Amniotic epithelial cell (primary cell): Measurements from ENCODE around the gene NSD2.
"Not testable (repeated sequence)": the region's sequence is repeated elsewhere in the genome, so short reads cannot be mapped to it uniquely, and the experiment has no call there.

ENCODE experiments used
- DNase-seq: peaks from one replicate; pipeline ENCODE4 v3.0.0-alpha.2; 2010; ENCODE audit warnings: low read depth

The NSD2 gene

DNA sequence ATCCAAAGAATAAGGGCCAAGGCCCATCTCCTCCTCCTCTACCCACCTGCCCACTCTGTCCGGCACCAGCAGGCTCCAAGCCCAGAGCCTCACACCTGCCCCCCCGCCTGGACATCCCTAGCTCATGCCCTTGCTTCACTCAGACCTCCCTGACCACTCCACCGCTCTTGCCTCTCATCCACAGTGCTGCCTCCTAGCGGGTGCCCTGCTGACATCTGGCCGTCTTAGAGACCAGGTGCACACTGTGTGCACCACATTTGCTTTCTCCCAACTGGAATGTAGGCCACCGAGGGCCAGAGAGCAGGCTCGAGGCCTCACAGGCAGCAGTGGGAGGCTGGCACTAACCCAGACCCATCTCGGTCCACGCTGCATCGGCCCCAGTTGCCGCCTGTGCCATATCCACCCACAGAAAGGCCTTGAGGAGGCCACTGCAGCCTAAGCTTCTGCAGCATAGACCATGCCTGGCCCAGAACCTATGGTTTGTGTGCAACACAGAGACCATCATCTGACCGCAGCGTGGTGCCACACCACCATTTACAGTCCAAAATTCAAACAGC, 28.8 kb upstream of the NSD2 start:
- DNase-seq: no peak

DNA sequence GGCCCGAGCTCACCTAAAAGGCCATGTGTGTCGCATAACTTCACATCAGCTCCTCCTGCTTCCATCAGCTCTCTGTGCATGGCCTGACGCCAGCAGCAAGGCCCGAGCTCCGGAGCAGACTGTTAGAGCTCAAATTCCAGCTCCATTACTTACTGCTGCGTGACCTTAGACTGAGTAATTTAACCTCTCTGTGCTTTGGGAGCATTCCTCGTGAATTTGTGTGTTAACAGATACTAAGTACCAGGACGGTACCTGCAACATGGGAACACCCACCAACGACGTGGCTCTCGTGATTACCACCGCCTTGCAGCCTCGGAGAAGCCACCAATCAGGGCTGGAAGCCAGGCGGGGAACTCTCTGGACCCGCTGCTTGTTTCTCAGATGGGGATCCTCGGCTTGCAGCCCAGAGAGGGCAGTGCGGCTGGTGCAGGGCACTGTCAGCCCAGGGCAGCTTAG, 28.2 kb upstream of the NSD2 start:
- DNase-seq: peak; percentile 92

- DNase-seq: peak; percentile 76
These were observed 27.3 kb upstream of the NSD2 start for GRCh38 chr4:1843852-1844251.

- not testable (repeated sequence) for DNase-seq
These were observed 26.6 kb upstream of the NSD2 start for GRCh38 chr4:1844618-1845017.

- no peak for DNase-seq
These were observed 24.6 kb upstream of the NSD2 start for GRCh38 chr4:1846580-1846979.

- no peak for DNase-seq
These were observed 20.9 kb upstream of the NSD2 start for GRCh38 chr4:1850276-1850675.

GRCh38 chr4:1851160-1851559, 20.0 kb upstream of the NSD2 start:
- peak; percentile 23 for DNase-seq

- peak; percentile 75 for DNase-seq
These were observed 19.4 kb upstream of the NSD2 start for GRCh38 chr4:1851575-1852410.

- no peak for DNase-seq
These were observed 18.1 kb upstream of the NSD2 start for GRCh38 chr4:1852904-1853623.

GRCh38 chr4:1854752-1855151, 16.4 kb upstream of the NSD2 start:
- no peak for DNase-seq

DNA sequence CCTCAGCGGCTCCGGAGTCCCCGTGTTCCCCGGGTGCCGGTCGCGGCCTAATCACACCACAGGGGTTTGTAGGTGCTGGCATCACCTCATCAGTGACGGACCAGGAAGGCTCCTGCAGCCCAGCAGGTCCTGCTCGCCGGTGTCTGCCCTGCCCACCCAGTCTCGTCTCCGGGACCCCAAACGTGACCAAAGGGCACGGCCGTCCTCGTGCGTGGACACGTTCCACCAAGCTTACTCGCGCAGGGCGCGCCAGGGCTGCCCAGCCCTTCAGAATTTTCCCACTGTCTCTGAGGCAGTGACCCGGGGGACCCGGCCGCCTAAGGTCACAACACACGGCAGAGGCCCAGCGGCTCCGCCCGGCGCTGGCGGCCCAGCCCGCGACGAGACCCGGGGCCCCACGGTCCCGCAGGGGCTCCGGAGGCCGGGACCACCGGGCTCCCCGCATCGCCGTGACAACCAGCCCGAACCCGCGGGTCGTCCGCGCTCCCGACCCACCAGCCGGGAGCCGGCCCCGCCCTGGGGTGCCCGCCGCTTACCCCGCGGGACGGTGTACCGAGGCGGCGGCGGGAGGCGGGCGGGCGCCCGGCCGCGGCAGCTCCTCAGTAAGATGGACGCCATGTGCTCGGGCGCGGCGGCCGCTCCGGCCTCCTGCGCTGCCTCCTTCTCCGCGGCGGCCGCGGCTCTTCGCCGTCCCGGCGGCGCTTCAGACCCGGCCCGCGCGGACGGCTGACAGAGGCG, 15.7 kb upstream of the NSD2 start:
- DNase-seq: no peak

GRCh38 chr4:1856071-1856942, 14.9 kb upstream of the NSD2 start, which contains the start of gene LETM1:
Gene LETM1, minus strand, starts transcription at chr4:1856156. Its CDS starts 206 bp downstream, at chr4:1855950.
- DNase-seq: peak; percentile 96

DNA sequence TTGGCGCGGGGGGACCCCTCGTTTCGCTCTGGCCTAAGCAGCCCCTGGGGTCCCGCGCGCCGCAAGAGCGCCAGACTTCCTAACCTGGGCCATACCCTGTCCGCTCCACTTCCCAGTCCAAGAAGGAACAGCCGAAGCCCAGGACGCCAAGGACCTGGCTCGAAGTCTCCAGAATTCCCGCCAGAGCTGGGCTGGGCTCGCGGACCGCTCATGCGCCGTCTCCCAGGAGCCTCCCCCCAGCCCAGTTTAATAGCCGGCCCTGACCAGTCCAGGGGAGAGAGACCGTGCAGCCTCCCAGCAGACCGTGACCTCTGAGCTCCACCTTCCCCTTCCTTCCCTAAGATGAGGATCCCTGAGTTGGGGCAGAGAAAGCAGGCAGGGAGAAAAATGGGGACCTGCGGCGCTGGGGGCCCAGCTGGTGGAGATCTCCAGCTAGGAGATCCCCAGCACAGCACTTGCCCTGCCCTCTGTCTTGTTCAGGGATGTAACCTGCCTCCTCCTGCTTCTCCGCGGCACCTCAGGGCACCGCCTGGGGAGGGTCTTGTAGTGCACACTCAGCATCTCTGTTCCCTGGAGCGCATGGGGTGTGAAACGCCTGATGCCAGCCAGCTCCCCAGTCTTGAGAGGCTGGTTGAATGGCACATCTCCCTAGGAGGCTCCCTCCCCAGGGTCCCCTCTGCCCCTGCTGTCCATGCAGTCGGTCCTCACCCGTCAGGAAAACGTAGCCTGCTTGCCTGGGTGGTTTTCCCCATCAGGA, 14.1 kb upstream of the NSD2 start:
- DNase-seq: no peak

DNA sequence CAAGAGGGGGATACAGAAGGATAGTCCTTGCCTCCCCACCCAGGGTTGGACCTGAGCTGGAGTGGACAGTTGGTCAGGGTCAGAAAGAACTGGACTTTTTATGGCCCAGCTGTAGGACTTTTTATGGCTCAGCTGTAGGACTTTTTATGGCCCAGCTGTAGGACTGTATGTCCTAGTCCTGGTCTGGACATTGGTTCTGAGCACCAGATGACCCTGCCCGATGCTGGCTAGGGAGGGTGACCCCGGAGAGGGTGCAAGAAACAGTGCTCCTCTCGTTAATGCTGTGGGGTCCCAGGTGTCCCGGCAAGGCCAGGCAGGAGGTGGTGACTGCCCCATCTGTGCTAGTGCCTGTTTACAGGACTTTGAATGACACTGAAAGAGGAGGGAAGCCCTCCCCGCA, 13.3 kb upstream of the NSD2 start:
- DNase-seq: no peak

GRCh38 chr4:1859389-1859753, 11.8 kb upstream of the NSD2 start:
- no peak for DNase-seq

DNA sequence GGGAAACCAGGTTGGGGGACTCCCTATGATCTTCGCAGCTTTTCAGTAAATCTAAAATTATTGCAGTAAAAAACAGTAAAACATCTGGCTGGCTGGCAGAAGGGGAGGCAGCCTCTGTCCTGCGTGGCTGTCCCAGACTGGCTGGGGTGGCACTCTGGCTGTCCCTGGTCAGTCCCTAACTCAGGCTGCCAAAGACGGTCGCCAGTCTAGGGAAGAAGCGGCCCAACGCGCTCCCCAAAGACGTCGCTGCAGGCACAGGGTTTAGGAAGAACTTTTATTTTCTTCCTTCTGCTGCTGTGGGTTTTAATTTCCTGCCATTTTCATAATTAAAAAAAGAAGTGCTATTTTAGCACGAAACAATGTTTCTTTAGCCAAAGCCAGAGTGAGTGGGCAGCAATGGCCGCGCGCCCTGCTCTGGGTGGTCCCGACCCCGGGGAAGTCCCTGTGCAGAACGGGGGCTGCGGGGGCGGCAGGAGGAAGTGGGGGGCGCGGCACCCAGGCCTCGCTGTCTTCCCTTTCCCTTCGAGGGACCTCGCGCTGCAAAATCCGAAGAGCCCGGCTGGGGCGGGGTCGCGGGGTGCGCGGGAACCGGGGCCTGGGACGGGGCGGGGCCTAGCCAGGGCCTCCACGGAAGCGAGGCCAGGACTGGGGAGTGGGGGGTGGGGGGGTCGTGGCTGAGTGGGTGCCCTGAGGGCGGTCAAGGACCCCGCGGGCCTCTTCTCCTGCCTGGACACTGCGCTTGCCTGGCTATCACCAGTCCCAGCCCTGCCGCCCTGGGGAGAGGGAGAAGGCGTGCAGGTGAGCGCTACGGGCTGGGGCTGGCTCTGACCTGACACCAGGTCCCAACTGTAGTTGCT, 8.9 kb upstream of the NSD2 start:
- DNase-seq: no peak

DNA sequence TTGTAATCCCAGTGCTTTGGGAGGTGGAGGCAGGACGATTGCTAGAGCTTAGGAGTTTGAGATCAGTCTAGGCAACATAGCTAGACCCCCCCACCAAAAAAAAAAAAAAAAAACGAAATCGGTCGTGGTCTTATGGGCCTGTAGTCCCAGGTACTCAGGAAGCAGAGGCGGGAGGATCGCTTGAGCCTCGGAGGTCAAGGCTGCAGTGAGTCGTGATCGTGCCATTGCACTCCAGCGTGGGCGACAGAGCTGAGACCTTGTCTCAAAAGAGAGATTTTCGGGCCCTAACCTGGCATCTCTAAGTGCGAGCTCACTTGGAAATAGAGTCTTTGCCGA, 8.3 kb upstream of the NSD2 start:
- DNase-seq: no peak

- no peak for DNase-seq
These were observed 7.7 kb upstream of the NSD2 start for GRCh38 chr4:1863297-1864033.
